Measurements from ENCODE around the gene DNAJB1.

DNAJB1 gene

DNA sequence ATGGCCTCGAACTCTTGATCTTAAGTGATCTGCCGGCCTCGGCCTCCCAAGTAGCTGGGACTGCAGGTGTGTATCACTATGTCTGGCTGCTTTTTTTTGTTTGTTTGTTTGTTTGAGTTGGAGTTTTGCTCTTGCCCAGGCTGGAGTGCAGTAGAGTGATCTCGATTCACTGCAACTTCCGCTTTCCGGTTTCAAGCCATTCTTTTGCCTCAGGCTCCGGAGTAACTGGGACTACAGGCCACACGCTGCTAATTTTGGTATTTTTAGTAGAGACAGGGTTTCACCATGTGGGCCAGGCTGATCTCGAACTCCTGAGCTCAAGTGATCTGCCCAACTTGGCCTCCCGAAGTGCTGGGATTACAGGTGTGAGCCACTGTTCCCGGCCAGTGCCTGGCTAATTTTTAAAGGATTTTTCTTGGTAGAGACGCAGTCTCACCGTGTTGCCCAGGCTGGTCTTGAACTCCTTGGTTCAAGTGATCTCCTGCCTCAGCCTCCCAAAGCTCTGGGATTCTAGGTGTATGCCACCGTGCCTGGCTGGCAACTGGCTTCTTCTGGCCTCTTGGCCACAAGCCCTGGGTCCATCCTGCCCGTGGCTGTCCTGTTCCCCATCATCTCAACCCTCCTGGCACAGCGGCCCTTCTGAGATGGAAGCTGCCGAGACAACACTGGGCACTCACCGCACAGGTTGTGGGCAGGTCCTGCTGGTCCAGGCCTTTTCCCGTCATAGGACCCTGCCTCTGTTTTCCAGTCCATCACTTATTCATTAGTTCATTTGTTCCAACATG is 22.7 kb upstream of the DNAJB1 start:
- H2BK15ac ChIP-seq (ENCODE audit: low read depth, poor library complexity, severe bottlenecking) = no peak overlapping the region
- H2AFZ ChIP-seq (ENCODE audit: low read depth, low read length) = no peak overlapping the region
- WGBS = 97% methylated on average over 19 of the region's 19 CpGs
- no peak overlapping the region for H3K27ac ChIP-seq (ENCODE audit: low read length, poor library complexity, severe bottlenecking)
- no peak overlapping the region for H3K4me2 ChIP-seq (ENCODE audit: low read length, poor library complexity, severe bottlenecking)
- H4K8ac ChIP-seq (ENCODE audit: low read length) = no peak overlapping the region
- no peak overlapping the region for H3K4ac ChIP-seq (ENCODE audit: low read depth in 1 of 2, low read length in 2 of 2)
- no peak overlapping the region for H2BK5ac ChIP-seq (ENCODE audit: low read depth, low read length, poor library complexity, severe bottlenecking)
- no peak for DNase-seq
- no peaks in the 10 kb centered on the region for H3K27me3 ChIP-seq (ENCODE audit: control insufficient read depth in 1 of 2, insufficient read depth in 1 of 2, low read length in 2 of 2)
- no peak overlapping the region for H3K9ac ChIP-seq (ENCODE audit: low read length)
- H2AK5ac ChIP-seq (ENCODE audit: low read length, severe bottlenecking) = no peak overlapping the region
- peaks cover 5 to 18% of the 10 kb centered on the region in 2 experiments for H3K36me3 ChIP-seq (ENCODE audit: control insufficient read depth in 1 of 2, insufficient read depth in 2 of 2, low read depth in 1 of 2, low read length in 2 of 2)
- H4K91ac ChIP-seq (ENCODE audit: low read length) = no peak overlapping the region
- H3K4me3 ChIP-seq (ENCODE audit: insufficient read depth in 1 of 2, low read depth in 1 of 2, low read length in 2 of 2) = no peak overlapping the region
- peaks cover 42% of the 10 kb centered on the region for H3K79me1 ChIP-seq (replicated peaks; ENCODE audit: low read length, poor library complexity, severe bottlenecking)
- H2BK120ac ChIP-seq (ENCODE audit: low read depth, low read length) = no peak overlapping the region
- H3K23ac ChIP-seq (ENCODE audit: low read length in 2 of 2) = no peak overlapping the region
- no peak overlapping the region for H3K18ac ChIP-seq (ENCODE audit: low read depth in 1 of 2, low read length in 2 of 2)
- H2BK12ac ChIP-seq (ENCODE audit: low read length in 2 of 2) = no peak overlapping the region
- peaks cover 25% of the 10 kb centered on the region for H3K4me1 ChIP-seq (ENCODE audit: control insufficient read depth, insufficient read depth, low read depth, low read length)
- H3K14ac ChIP-seq (ENCODE audit: low read length in 2 of 2) = no peak overlapping the region
- no peaks in the 10 kb centered on the region for H3K9me3 ChIP-seq (ENCODE audit: control insufficient read depth, low read length)

GRCh38 chr19:14536926-14537692 is 18.9 kb upstream of the DNAJB1 start:
- Histone ChIP-seq H3K9ac (ENCODE audit: low read length) (no peak overlapping the region), H3K4me3 (ENCODE audit: insufficient read depth in 1 of 2, low read depth in 1 of 2, low read length in 2 of 2) (no peak overlapping the region), H3K36me3 (ENCODE audit: control insufficient read depth in 1 of 2, insufficient read depth in 2 of 2, low read depth in 1 of 2, low read length in 2 of 2) (peaks cover 5 to 14% of the 10 kb centered on the region in 2 experiments), H2BK5ac (ENCODE audit: low read depth, low read length, poor library complexity, severe bottlenecking) (no peak overlapping the region), H3K4me2 (ENCODE audit: low read length, poor library complexity, severe bottlenecking) (no peak overlapping the region), H2BK12ac (ENCODE audit: low read length in 2 of 2) (no peak overlapping the region), H2AK5ac (ENCODE audit: low read length, severe bottlenecking) (no peak overlapping the region), H2BK120ac (ENCODE audit: low read depth, low read length) (peak overlapping the region; percentile 83), H3K23ac (ENCODE audit: low read length in 2 of 2) (no peak overlapping the region), H3K4ac (ENCODE audit: low read depth in 1 of 2, low read length in 2 of 2) (no peak overlapping the region), H3K9me3 (ENCODE audit: control insufficient read depth, low read length) (no peaks in the 10 kb centered on the region), H3K18ac (ENCODE audit: low read depth in 1 of 2, low read length in 2 of 2) (no peak overlapping the region), H4K8ac (ENCODE audit: low read length) (peak overlapping the region; percentile 27), H3K27me3 (ENCODE audit: control insufficient read depth in 1 of 2, insufficient read depth in 1 of 2, low read length in 2 of 2) (no peaks in the 10 kb centered on the region), H3K27ac (ENCODE audit: low read length, poor library complexity, severe bottlenecking) (no peak overlapping the region), H2AFZ (ENCODE audit: low read depth, low read length) (no peak overlapping the region), H2BK15ac (ENCODE audit: low read depth, poor library complexity, severe bottlenecking) (no peak overlapping the region), H3K4me1 (ENCODE audit: control insufficient read depth, insufficient read depth, low read depth, low read length) (peaks cover 13% of the 10 kb centered on the region), H3K79me1 (replicated peaks; ENCODE audit: low read length, poor library complexity, severe bottlenecking) (peaks cover 37% of the 10 kb centered on the region), H3K14ac (ENCODE audit: low read length in 2 of 2) (no peak overlapping the region), H4K91ac (ENCODE audit: low read length) (no peak overlapping the region)
- WGBS = 43% methylated on average over 20 of the region's 24 CpGs
- DNase-seq = peak; percentile 62

- DNase-seq = no peak
- no peak overlapping the region for H2BK12ac ChIP-seq (ENCODE audit: low read length in 2 of 2)
- 94% methylated on average over 4 of the region's 5 CpGs for WGBS
- no peak overlapping the region for H4K91ac ChIP-seq (ENCODE audit: low read length)
- no peak overlapping the region for H2AK5ac ChIP-seq (ENCODE audit: low read length, severe bottlenecking)
- H2BK15ac ChIP-seq (ENCODE audit: low read depth, poor library complexity, severe bottlenecking) = no peak overlapping the region
- H3K36me3 ChIP-seq (ENCODE audit: control insufficient read depth in 1 of 2, insufficient read depth in 2 of 2, low read depth in 1 of 2, low read length in 2 of 2) = peaks cover 0 to 5% of the 10 kb centered on the region in 2 experiments
- no peak overlapping the region for H2BK5ac ChIP-seq (ENCODE audit: low read depth, low read length, poor library complexity, severe bottlenecking)
- no peak overlapping the region for H3K14ac ChIP-seq (ENCODE audit: low read length in 2 of 2)
- no peak overlapping the region for H3K23ac ChIP-seq (ENCODE audit: low read length in 2 of 2)
- no peaks in the 10 kb centered on the region for H3K9me3 ChIP-seq (ENCODE audit: control insufficient read depth, low read length)
- H2AFZ ChIP-seq (ENCODE audit: low read depth, low read length) = no peak overlapping the region
- H3K4me3 ChIP-seq (ENCODE audit: insufficient read depth in 1 of 2, low read depth in 1 of 2, low read length in 2 of 2) = no peak overlapping the region
- H3K9ac ChIP-seq (ENCODE audit: low read length) = no peak overlapping the region
- no peak overlapping the region for H3K27ac ChIP-seq (ENCODE audit: low read length, poor library complexity, severe bottlenecking)
- H4K8ac ChIP-seq (ENCODE audit: low read length) = no peak overlapping the region
- no peak overlapping the region for H3K4me2 ChIP-seq (ENCODE audit: low read length, poor library complexity, severe bottlenecking)
- H3K4me1 ChIP-seq (ENCODE audit: control insufficient read depth, insufficient read depth, low read depth, low read length) = peaks cover 23% of the 10 kb centered on the region
- no peak overlapping the region for H2BK120ac ChIP-seq (ENCODE audit: low read depth, low read length)
- H3K4ac ChIP-seq (ENCODE audit: low read depth in 1 of 2, low read length in 2 of 2) = no peak overlapping the region
- H3K18ac ChIP-seq (ENCODE audit: low read depth in 1 of 2, low read length in 2 of 2) = no peak overlapping the region
- peaks cover 31% of the 10 kb centered on the region for H3K79me1 ChIP-seq (replicated peaks; ENCODE audit: low read length, poor library complexity, severe bottlenecking)
- no peaks in the 10 kb centered on the region for H3K27me3 ChIP-seq (ENCODE audit: control insufficient read depth in 1 of 2, insufficient read depth in 1 of 2, low read length in 2 of 2)
These were observed 15.3 kb upstream of the DNAJB1 start for GRCh38 chr19:14533450-14533849.

DNA sequence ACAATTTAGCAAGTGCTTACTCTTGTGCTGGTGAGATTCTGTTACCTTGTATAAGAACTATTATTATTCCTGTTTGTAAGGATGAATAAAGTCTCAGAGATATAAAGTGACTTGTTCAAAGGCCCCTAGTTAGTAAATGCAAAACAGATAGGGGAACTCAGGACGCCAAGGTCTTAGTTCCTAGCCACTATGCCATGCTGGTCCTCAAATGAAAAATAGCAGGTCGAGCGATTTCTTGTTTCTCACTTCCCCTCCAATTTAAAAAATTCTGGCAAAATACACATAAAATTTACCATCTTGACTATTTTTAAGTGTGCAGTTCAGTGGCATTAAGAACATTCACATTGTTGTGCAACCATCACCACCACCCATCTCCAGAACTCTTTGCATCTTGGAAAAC is 12.3 kb upstream of the DNAJB1 start:
- no peak overlapping the region for H2BK12ac ChIP-seq (ENCODE audit: low read length in 2 of 2)
- no peak overlapping the region for H3K14ac ChIP-seq (ENCODE audit: low read length in 2 of 2)
- H2AK5ac ChIP-seq (ENCODE audit: low read length, severe bottlenecking) = no peak overlapping the region
- H3K4me3 ChIP-seq (ENCODE audit: insufficient read depth in 1 of 2, low read depth in 1 of 2, low read length in 2 of 2) = peak overlapping the region in 1 of 2 experiments; percentile 96
- H3K27me3 ChIP-seq (ENCODE audit: control insufficient read depth in 1 of 2, insufficient read depth in 1 of 2, low read length in 2 of 2) = no peaks in the 10 kb centered on the region
- H3K79me1 ChIP-seq (replicated peaks; ENCODE audit: low read length, poor library complexity, severe bottlenecking) = peaks cover 20% of the 10 kb centered on the region
- H3K9ac ChIP-seq (ENCODE audit: low read length) = peak overlapping the region; percentile 92
- no peaks in the 10 kb centered on the region for H3K9me3 ChIP-seq (ENCODE audit: control insufficient read depth, low read length)
- H4K8ac ChIP-seq (ENCODE audit: low read length) = no peak overlapping the region
- H3K36me3 ChIP-seq (ENCODE audit: control insufficient read depth in 1 of 2, insufficient read depth in 2 of 2, low read depth in 1 of 2, low read length in 2 of 2) = peaks cover 0 to 5% of the 10 kb centered on the region in 2 experiments
- H2BK5ac ChIP-seq (ENCODE audit: low read depth, low read length, poor library complexity, severe bottlenecking) = no peak overlapping the region
- DNase-seq = no peak
- H3K4me2 ChIP-seq (ENCODE audit: low read length, poor library complexity, severe bottlenecking) = peak overlapping the region; percentile 30
- no peak overlapping the region for H2BK120ac ChIP-seq (ENCODE audit: low read depth, low read length)
- 83% methylated on average over 3 of the region's 3 CpGs for WGBS
- H3K23ac ChIP-seq (ENCODE audit: low read length in 2 of 2) = no peak overlapping the region
- no peak overlapping the region for H3K27ac ChIP-seq (ENCODE audit: low read length, poor library complexity, severe bottlenecking)
- peaks cover 18% of the 10 kb centered on the region for H3K4me1 ChIP-seq (ENCODE audit: control insufficient read depth, insufficient read depth, low read depth, low read length)
- H3K18ac ChIP-seq (ENCODE audit: low read depth in 1 of 2, low read length in 2 of 2) = no peak overlapping the region
- H4K91ac ChIP-seq (ENCODE audit: low read length) = no peak overlapping the region
- H3K4ac ChIP-seq (ENCODE audit: low read depth in 1 of 2, low read length in 2 of 2) = no peak overlapping the region
- no peak overlapping the region for H2BK15ac ChIP-seq (ENCODE audit: low read depth, poor library complexity, severe bottlenecking)
- H2AFZ ChIP-seq (ENCODE audit: low read depth, low read length) = no peak overlapping the region
